Measurements from ENCODE around the gene GPHB5. TPM values are rescaled to one million over a fixed set of nuclear protein-coding genes. Genes with fewer than 3 reads are reported as not detected.

GPHB5 gene
- total RNA-seq, 1 experiment from 2014 or later = not detected

DNA sequence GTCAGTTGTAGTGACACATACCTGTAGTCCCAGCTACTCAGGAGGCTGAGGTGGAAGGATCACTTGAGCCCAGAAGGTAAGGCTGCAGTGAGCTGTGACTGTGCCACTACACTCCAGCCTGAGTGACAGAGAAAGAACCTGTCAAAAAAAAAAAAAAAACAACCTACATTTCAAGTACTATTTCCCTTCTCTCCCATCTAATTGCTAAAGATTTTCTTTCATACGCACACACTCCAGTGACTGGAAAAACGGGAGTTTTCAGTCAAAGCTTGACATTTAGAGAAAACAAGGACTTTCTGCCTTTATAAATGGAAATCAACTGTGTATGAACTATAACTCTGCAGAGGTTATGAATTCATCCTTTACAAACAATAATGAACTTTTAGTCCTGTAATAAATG is 25.9 kb downstream of the GPHB5 start:
- Histone ChIP-seq H3K4me1 (replicated peaks; ENCODE audit: insufficient read depth) (no peaks in the 10 kb centered on the region), H3K79me2 (ENCODE audit: low read depth) (no peaks in the 10 kb centered on the region), H3K27ac (no peak overlapping the region), H4K20me1 (ENCODE audit: insufficient read depth) (no peaks in the 10 kb centered on the region), H3K36me3 (ENCODE audit: low read depth) (no peaks in the 10 kb centered on the region), H3K27me3 (ENCODE audit: insufficient read depth, low read depth) (no peaks in the 10 kb centered on the region), H3K4me3 (no peak overlapping the region), H3F3A (ENCODE audit: insufficient read depth, low read depth) (no peaks in the 10 kb centered on the region), H2AFZ (no peak overlapping the region), H3K9me2 (ENCODE audit: insufficient read depth) (no peaks in the 10 kb centered on the region), H3K9me3 (ENCODE audit: insufficient read depth, low read depth) (no peaks in the 10 kb centered on the region), H3K4me2 (no peak overlapping the region)
- CTCF ChIA-PET = no interaction called here
- DNase-seq = no peak
- TF ChIP-seq, protein P1, sequence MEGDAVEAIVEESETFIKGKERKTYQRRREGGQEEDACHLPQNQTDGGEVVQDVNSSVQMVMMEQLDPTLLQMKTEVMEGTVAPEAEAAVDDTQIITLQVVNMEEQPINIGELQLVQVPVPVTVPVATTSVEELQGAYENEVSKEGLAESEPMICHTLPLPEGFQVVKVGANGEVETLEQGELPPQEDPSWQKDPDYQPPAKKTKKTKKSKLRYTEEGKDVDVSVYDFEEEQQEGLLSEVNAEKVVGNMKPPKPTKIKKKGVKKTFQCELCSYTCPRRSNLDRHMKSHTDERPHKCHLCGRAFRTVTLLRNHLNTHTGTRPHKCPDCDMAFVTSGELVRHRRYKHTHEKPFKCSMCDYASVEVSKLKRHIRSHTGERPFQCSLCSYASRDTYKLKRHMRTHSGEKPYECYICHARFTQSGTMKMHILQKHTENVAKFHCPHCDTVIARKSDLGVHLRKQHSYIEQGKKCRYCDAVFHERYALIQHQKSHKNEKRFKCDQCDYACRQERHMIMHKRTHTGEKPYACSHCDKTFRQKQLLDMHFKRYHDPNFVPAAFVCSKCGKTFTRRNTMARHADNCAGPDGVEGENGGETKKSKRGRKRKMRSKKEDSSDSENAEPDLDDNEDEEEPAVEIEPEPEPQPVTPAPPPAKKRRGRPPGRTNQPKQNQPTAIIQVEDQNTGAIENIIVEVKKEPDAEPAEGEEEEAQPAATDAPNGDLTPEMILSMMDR (conservative IDR thresholded peaks at IDR 0.05) = no peak
- TF ChIP-seq EZH2 (IDR thresholded peaks at IDR 0.05; ENCODE audit: low read depth) = no peak
- intact Hi-C loops (cut with micrococcal nuclease; ENCODE audit: unreplicated experiment) = no loop called here
- POLR2A ChIA-PET (ENCODE audit: unreplicated experiment) = no interaction called here
- BruUV-seq (replicated peaks) = no TSS peak

DNA sequence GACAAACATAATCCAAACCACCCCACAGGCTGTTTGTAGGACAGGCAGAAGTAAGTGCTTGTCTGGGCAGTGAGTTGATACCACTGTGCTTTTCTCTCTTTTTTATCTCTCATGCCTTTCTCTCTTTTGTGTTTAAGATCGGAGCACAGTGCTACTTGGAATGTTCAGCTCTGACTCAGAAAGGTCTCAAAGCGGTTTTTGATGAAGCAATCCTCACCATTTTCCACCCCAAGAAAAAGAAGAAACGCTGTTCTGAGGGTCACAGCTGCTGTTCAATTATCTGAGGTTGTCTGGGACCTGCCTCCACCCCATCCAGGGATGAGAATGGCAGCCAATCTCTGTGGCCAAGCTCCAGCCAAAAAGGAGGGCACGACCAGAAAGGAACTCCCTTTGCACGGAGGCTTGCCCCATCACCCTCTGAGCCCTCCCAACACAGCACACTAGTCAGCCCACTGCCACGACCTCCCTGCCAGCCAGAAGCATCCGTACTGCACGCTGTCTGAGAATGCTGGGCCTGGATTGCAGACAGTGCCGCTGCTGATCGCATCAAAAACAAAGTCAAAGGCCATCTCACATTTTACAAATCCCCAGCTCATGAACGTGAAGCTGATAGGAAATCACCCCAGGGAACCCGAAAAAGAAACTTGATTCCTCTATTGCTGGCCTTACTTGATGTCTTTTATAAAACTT is 27.8 kb downstream of the GPHB5 start:
- H3K36me3 ChIP-seq (ENCODE audit: low read depth) = no peaks in the 10 kb centered on the region
- no peaks in the 10 kb centered on the region for H3K9me3 ChIP-seq (ENCODE audit: insufficient read depth, low read depth)
- H3K9me2 ChIP-seq (ENCODE audit: insufficient read depth) = no peaks in the 10 kb centered on the region
- no peaks in the 10 kb centered on the region for H3K4me1 ChIP-seq (replicated peaks; ENCODE audit: insufficient read depth)
- TF ChIP-seq, protein P1 (conservative IDR thresholded peaks at IDR 0.05) = no peak
- no peak for TF ChIP-seq EZH2 (IDR thresholded peaks at IDR 0.05; ENCODE audit: low read depth)
- no peaks in the 10 kb centered on the region for H3K27me3 ChIP-seq (ENCODE audit: insufficient read depth, low read depth)
- POLR2A ChIA-PET (ENCODE audit: unreplicated experiment) = no interaction called here
- no peaks in the 10 kb centered on the region for H3K79me2 ChIP-seq (ENCODE audit: low read depth)
- H2AFZ ChIP-seq = no peak overlapping the region
- no TSS peak for BruUV-seq (replicated peaks)
- no peak overlapping the region for H3K4me2 ChIP-seq
- intact Hi-C loops (cut with micrococcal nuclease; ENCODE audit: unreplicated experiment) = no loop called here
- no peak overlapping the region for H3K27ac ChIP-seq
- DNase-seq = no peak
- no peak overlapping the region for H3K4me3 ChIP-seq
- no peaks in the 10 kb centered on the region for H3F3A ChIP-seq (ENCODE audit: insufficient read depth, low read depth)
- CTCF ChIA-PET = no interaction called here
- H4K20me1 ChIP-seq (ENCODE audit: insufficient read depth) = no peaks in the 10 kb centered on the region

DNA sequence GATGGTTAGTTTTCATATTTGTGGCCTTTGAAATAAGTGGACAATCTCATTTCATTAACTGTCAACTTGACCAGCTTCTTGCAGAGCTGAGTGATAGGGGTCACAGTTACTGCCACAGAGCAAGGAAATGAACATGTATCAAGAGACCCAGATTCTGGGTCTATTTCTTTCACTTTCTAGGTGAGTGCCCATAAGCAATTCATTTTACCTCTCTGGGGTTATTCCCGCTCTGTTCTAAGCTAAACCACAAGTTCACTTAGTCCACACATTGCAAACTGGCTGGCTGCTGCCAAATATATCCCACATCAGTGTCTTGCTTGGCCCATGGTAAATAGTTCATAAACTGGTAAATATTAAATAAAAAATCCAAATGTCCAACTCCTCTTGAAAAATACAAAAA is 29.9 kb downstream of the GPHB5 start:
- intact Hi-C loops (cut with micrococcal nuclease; ENCODE audit: unreplicated experiment) = no loop called here

More for the DNA sequence above, 29.9 kb downstream of the GPHB5 start:
- BruUV-seq (replicated peaks) = no TSS peak
- CTCF ChIA-PET = no interaction called here
- Histone ChIP-seq H3K27ac (no peak overlapping the region), H3K4me2 (no peak overlapping the region), H3F3A (ENCODE audit: insufficient read depth, low read depth) (no peaks in the 10 kb centered on the region), H3K4me1 (replicated peaks; ENCODE audit: insufficient read depth) (no peaks in the 10 kb centered on the region), H3K27me3 (ENCODE audit: insufficient read depth, low read depth) (no peaks in the 10 kb centered on the region; the same call in 1 of the 2 replicates), H3K4me3 (no peak overlapping the region), H3K9me2 (ENCODE audit: insufficient read depth) (no peaks in the 10 kb centered on the region), H4K20me1 (ENCODE audit: insufficient read depth) (no peaks in the 10 kb centered on the region), H2AFZ (no peak overlapping the region), H3K36me3 (ENCODE audit: low read depth) (no peaks in the 10 kb centered on the region), H3K9me3 (ENCODE audit: insufficient read depth, low read depth) (no peaks in the 10 kb centered on the region), H3K79me2 (ENCODE audit: low read depth) (no peaks in the 10 kb centered on the region)
- POLR2A ChIA-PET (ENCODE audit: unreplicated experiment) = no interaction called here
- DNase-seq = no peak
- no peak for TF ChIP-seq EZH2 (IDR thresholded peaks at IDR 0.05; ENCODE audit: low read depth)
- TF ChIP-seq, protein P1 (conservative IDR thresholded peaks at IDR 0.05) = no peak
